HG03045 (cell line): ENCODE results near the gene CAT.
"Not testable (repeated sequence)": the region's sequence is repeated elsewhere in the genome, so short reads cannot be mapped to it uniquely, and the experiment has no call there.

Experiments used
- ATAC-seq: cut with Tn5 transposase; IDR thresholded peaks from one replicate; pipeline ENCODE4 v1.9.1; 2021; ENCODE audit warnings: mild to moderate bottlenecking, moderate library complexity; ENCODE audit not compliant: unreplicated experiment

Gene CAT

DNA sequence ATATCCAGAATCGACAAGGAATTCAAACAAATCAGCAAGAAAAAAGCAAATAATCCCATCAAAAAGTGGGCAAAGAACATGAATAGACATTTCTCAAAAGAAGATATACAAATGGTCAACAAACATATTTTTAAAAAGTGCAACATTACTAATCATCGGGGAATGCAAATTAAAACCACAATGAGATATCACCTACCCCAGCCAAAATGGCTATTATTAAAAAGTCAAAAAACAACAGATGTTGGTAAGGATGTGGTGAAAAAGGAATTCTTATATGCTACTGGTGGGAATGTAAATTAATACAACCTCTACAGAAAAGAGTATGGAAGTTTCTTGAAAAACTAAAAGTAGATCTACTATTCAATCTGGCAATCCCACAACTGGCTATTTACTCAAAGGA, 13.9 kb upstream of the CAT start:
- ATAC-seq = not testable (repeated sequence)

GRCh38 chr11:34425360-34425759, 13.4 kb upstream of the CAT start:
- ATAC-seq = no peak

GRCh38 chr11:34425867-34426266, 12.9 kb upstream of the CAT start:
- no peak for ATAC-seq

DNA sequence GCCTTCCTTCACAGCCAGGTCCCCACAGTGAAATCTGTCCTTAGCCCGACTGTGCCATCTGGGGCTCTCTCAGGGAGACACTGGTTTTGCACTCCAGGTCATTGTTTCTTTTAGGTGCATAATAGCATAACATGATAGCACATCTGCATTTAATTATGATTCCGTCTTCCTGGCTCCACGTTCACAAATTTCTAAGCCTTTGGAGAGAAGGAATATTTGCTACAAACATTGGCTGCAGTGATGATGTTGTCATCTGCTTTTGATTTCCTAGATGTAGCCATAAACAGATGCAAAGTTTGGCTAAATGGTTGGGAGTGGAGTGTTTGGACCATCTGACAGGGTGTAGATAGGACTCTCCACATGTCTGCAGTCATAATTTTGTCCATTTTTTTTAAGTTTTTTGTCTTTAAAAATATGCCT, 12.0 kb upstream of the CAT start:
- ATAC-seq = no peak

DNA sequence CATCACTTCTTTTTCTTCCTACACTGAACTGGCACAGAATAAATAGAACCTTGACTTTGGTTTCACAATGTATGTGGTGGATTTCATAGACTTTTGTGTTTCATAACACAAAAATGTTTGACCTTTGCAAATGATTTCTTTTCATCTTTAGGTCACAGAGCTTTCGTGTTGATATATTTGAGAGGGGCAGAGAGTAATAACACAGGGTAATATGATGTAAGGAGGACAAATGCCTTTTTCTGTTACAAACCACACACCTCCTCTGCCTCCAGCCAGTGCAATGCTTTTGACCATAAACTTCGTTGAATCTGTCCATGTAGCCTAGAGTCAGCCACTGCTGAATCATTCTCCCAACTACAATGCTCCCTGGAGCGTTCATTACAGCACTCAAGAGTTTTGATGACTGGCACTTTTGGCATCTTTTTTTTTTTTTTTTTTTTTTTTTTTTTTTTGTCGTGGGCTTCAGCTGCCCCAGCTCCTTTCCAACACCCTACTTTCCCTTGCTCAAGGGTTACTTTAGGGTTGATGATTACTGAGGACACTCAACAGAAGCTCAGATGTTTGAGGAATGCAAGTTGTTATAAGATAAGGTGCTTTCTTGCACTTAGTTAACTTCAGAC, 11.4 kb upstream of the CAT start:
- no peak for ATAC-seq

DNA sequence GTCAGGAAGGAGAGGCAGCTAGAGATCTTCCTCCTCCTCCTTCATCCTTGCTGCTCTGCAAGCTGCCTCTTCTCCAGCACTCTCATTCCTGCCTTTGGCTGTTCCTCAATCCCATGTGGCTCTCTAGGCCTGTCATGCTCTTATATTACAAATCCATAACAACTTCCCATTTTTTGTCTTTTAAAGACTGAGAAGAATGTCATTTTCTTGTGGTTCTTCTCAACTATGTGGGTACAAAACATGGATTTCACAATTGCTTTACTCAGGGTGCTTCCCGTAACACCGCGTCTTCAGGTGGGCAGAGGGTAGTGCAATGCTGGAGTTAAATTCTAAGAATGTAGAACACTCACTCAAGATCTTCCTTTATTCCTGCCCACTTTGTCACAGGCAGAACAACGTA, 6.8 kb upstream of the CAT start:
- ATAC-seq = no peak

DNA sequence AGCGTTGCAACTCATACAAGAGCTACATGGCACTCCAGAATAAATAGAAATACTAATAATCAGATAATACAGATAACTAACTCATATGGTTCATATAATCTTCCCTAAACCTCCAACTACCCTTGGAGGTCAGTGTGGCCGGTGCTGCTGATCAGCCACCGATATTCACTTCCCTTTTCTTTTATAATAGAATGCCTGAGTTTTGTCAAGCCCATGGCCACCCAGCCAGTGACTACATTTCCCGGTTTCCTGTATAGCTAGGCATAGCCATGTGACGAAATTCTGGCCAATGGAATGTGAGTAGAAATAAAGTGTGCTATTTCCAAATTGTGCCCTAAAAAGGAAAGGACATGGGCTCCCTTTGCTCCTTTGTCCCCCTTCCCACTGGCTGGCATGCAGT, 5.9 kb upstream of the CAT start:
- ATAC-seq = no peak

- no peak for ATAC-seq
Observed at GRCh38 chr11:34433899-34434298, 4.8 kb upstream of the CAT start.

GRCh38 chr11:34437224-34438125, 1.3 kb upstream of the CAT start:
- ATAC-seq = no peak

- ATAC-seq = no peak
Observed at GRCh38 chr11:34439610-34440198, 970 bp downstream of the CAT start.

DNA sequence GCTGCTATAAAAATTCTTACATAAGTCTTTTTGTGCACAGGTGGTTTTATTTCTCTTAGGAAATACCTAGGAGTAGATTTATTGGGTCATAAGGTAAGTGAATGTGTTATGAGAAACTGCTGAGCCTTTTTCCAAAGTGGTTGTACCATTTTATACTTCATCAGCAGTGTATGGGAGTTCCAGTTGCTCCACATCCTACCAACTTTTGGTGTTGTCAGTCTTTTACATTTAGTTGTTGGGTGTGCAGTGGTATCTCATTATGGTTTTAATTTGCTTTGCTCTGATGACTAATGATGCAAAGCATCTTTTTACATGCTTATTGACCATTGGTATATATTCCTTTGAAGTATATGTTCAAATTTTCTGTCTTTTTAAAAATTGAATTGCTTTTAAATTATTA, 3.1 kb downstream of the CAT start:
- no peak for ATAC-seq

DNA sequence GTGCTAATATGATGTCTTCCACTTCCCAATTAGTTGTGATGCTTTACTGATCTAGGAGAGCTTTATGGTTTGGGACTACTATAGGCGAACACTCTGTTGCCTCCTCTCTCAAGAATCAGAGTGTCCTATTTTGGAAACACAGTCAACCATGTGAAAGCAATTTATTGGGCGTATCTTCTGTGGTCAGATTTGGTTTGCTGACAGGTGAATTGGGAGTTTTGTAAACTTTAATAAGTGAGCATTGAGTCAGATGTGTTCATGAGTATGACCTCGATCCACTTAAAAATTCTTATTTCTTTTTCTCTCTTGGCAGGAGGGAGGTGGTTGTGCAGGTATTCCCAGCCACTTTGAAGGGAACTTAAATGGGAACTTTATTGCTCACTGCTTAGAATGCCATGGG, 4.4 kb downstream of the CAT start:
- no peak for ATAC-seq

- no peak for ATAC-seq
Observed at GRCh38 chr11:34444428-34444827, 5.7 kb downstream of the CAT start.

DNA sequence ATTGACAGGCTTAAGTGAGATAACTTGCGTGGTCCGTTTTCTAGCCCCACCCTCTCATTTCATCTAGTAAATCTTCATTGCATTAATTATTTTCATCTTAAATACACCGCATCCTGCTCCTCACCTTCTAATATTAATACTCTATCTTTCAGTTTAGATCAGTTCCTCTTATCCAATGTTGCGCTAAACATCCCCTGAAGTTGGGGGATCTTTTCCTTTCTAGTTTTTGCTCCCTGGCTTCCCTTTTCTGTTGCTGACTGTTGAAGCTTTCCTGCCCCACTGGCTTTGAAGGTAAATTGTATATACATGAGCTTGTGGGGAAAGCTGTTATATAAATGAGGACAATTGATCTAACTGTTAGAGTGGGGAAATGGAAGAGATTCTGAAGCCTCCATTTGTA, 7.2 kb downstream of the CAT start:
- ATAC-seq = no peak

DNA sequence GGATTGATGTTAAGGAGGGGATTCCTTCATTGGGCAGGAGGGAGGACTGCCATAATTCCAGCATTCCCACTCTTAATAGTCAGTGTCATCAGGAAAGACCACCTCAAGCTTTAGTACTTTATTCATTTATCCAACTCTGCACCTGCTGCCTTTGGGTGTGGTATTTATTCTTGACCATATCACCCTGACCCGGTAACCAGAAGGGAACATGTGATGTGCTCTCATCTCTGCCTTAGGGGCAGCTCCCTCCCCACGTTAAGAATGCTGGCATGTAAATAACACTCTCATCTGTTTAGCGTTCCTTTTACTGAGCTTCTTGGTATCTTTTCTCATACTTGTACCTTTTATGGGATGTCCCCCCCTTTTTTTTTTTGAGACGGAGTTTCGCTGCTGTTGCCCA, 7.7 kb downstream of the CAT start:
- no peak for ATAC-seq

DNA sequence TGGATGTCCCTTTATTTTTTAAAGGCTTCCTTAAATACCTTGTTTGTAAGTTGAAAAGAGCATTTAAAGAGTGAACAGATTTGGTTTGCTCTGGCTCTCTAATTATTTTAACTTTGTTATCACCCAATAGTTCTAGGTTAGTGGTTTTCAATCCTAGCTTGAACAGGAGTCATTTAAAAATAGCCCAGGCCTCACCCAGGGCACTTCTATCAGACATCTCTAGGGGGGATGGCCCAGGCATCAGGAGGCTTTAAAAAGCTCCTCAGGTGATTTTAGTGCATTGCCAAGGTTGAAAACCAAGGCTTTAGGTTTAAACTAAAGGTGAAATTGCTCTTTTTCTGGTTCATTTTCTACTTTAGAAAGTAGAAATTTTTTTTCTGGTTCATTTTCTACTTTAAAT, 8.3 kb downstream of the CAT start:
- ATAC-seq = no peak

GRCh38 chr11:34448223-34448994, 9.7 kb downstream of the CAT start:
- ATAC-seq = no peak

- ATAC-seq = no peak
Observed at GRCh38 chr11:34449013-34449412, 10.3 kb downstream of the CAT start.

DNA sequence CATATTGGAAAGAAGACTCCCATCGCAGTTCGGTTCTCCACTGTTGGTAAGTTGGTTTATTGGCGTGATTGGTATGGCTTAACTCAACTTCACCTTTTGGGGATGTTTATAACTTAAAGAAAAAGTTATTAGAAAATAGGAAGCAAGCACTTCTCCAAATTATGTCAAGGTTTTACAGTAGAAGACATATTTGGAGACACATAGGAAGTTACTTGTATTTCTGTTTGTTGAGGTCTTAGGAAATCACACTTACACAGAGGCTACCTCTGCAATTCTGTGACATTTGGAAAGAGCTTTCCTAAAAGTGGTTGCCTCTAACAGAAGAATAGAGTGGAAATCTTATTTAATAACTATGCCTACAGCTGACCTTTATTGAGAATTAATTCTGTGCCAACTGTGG, 12.3 kb downstream of the CAT start:
- no peak for ATAC-seq

- ATAC-seq = no peak
Observed at GRCh38 chr11:34454308-34455032, 15.7 kb downstream of the CAT start.

GRCh38 chr11:34457607-34458006, 18.9 kb downstream of the CAT start:
- no peak for ATAC-seq
